Measurements from ENCODE around the gene MBD4.

The MBD4 gene

GRCh38 chr3:129463094-129463493 lies 23.3 kb upstream of the MBD4 start:
- no peak for DNase-seq (ENCODE audit: low read depth)

GRCh38 chr3:129462361-129462968 lies 22.7 kb upstream of the MBD4 start:
- DNase-seq (ENCODE audit: low read depth), result no peak

GRCh38 chr3:129461461-129462146 lies 21.9 kb upstream of the MBD4 start:
- DNase-seq (ENCODE audit: low read depth), result no peak

- DNase-seq (ENCODE audit: low read depth), result no peak
Observed at GRCh38 chr3:129461022-129461421, 21.3 kb upstream of the MBD4 start.

- DNase-seq (ENCODE audit: low read depth), result no peak
Observed at GRCh38 chr3:129460572-129460971, 20.8 kb upstream of the MBD4 start.

GRCh38 chr3:129460155-129460554 lies 20.4 kb upstream of the MBD4 start:
- no peak for DNase-seq (ENCODE audit: low read depth)

GRCh38 chr3:129453732-129454131 lies 14.0 kb upstream of the MBD4 start:
- no peak for DNase-seq (ENCODE audit: low read depth)

- no peak for DNase-seq (ENCODE audit: low read depth)
Observed at GRCh38 chr3:129449279-129450115, 9.7 kb upstream of the MBD4 start.

GRCh38 chr3:129448186-129448895 lies 8.6 kb upstream of the MBD4 start:
- no peak for DNase-seq (ENCODE audit: low read depth)

GRCh38 chr3:129446926-129447325 lies 7.2 kb upstream of the MBD4 start:
- no peak for DNase-seq (ENCODE audit: low read depth)

GRCh38 chr3:129445471-129445870 lies 5.7 kb upstream of the MBD4 start:
- DNase-seq (ENCODE audit: low read depth), result no peak

GRCh38 chr3:129442947-129443346 lies 3.2 kb upstream of the MBD4 start:
- no peak for DNase-seq (ENCODE audit: low read depth)

GRCh38 chr3:129442486-129442885 lies 2.7 kb upstream of the MBD4 start:
- no peak for DNase-seq (ENCODE audit: low read depth)

- no peak for DNase-seq (ENCODE audit: low read depth)
Observed at GRCh38 chr3:129441782-129442181, 2.0 kb upstream of the MBD4 start.

GRCh38 chr3:129441215-129441614 lies 1.5 kb upstream of the MBD4 start:
- DNase-seq (ENCODE audit: low read depth), result no peak

- DNase-seq (ENCODE audit: low read depth), result no peak
Observed at GRCh38 chr3:129440618-129441190, 956 bp upstream of the MBD4 start.

GRCh38 chr3:129439226-129439816 lies 427 bp downstream of the MBD4 start:
- DNase-seq (ENCODE audit: low read depth), result peak; percentile 28

- DNase-seq (ENCODE audit: low read depth), result no peak
Observed at GRCh38 chr3:129435367-129435766, 4.4 kb downstream of the MBD4 start.

- DNase-seq (ENCODE audit: low read depth), result no peak
Observed at GRCh38 chr3:129434140-129434539, 5.6 kb downstream of the MBD4 start.

GRCh38 chr3:129433565-129433964 lies 6.2 kb downstream of the MBD4 start:
- no peak for DNase-seq (ENCODE audit: low read depth)

- DNase-seq (ENCODE audit: low read depth), result no peak
Observed at GRCh38 chr3:129432671-129433070, 7.1 kb downstream of the MBD4 start.

- no peak for DNase-seq (ENCODE audit: low read depth)
Observed at GRCh38 chr3:129432036-129432435, 7.7 kb downstream of the MBD4 start.

Measured in T-helper 22 cell (primary cell).